Measurements from ENCODE around the gene NCK2.

NCK2 gene

GRCh38 chr2:105911425-105911824, 166.7 kb downstream of the NCK2 start:
- no peak for DNase-seq (ENCODE audit: low read depth, low spot score)
- H3K4me3 ChIP-seq (ENCODE audit: low read depth, low read length): no peak overlapping the region
- ChIA-PET CTCF (no interaction called here), POLR2A (no interaction called here)
- TF ChIP-seq CTCF (IDR thresholded peaks at IDR 0.05; ENCODE audit: insufficient read depth, low read length, missing control alignments): no peak

- ChIA-PET CTCF (no interaction called here), POLR2A (no interaction called here)
- no peak for DNase-seq (ENCODE audit: low read depth, low spot score)
- no peak for TF ChIP-seq CTCF (IDR thresholded peaks at IDR 0.05; ENCODE audit: insufficient read depth, low read length, missing control alignments)
- H3K4me3 ChIP-seq (ENCODE audit: low read depth, low read length): no peak overlapping the region
Observed at GRCh38 chr2:105912081-105912480, 167.4 kb downstream of the NCK2 start.

- POLR2A ChIA-PET: no interaction called here
- DNase-seq (ENCODE audit: low read depth, low spot score): no peak
- CTCF ChIA-PET: no interaction called here
- no peak overlapping the region for H3K4me3 ChIP-seq (ENCODE audit: low read depth, low read length)
- TF ChIP-seq CTCF (IDR thresholded peaks at IDR 0.05; ENCODE audit: insufficient read depth, low read length, missing control alignments): no peak
Observed at GRCh38 chr2:105915005-105915558, 170.4 kb downstream of the NCK2 start.

- DNase-seq (ENCODE audit: low read depth, low spot score): no peak
- CTCF ChIA-PET: no interaction called here
Observed at GRCh38 chr2:105917226-105917625, 172.5 kb downstream of the NCK2 start.

GRCh38 chr2:105917688-105918087, 173.0 kb downstream of the NCK2 start:
- no peak for DNase-seq (ENCODE audit: low read depth, low spot score)
- H3K4me3 ChIP-seq (ENCODE audit: low read depth, low read length): no peak overlapping the region
- POLR2A ChIA-PET: no interaction called here
- TF ChIP-seq CTCF (IDR thresholded peaks at IDR 0.05; ENCODE audit: insufficient read depth, low read length, missing control alignments): no peak
- CTCF ChIA-PET: interaction anchor here (0.8 kb wide), 1 partner anchor 26 kb away, joined by 3 read pairs; no protein-coding TSS in a partner anchor

More at GRCh38 chr2:105917226-105917625, 172.5 kb downstream of the NCK2 start:
- POLR2A ChIA-PET: no interaction called here
- no peak overlapping the region for H3K4me3 ChIP-seq (ENCODE audit: low read depth, low read length)
- no peak for TF ChIP-seq CTCF (IDR thresholded peaks at IDR 0.05; ENCODE audit: insufficient read depth, low read length, missing control alignments)

- POLR2A ChIA-PET: interaction anchor here (0.6 kb wide), 1 partner anchor 477 kb away, joined by 3 read pairs; no protein-coding TSS in a partner anchor
- CTCF ChIA-PET: no interaction called here
- no peak for DNase-seq (ENCODE audit: low read depth, low spot score)
- no peak overlapping the region for H3K4me3 ChIP-seq (ENCODE audit: low read depth, low read length)
- no peak for TF ChIP-seq CTCF (IDR thresholded peaks at IDR 0.05; ENCODE audit: insufficient read depth, low read length, missing control alignments)
Observed at GRCh38 chr2:105919191-105919811, 174.6 kb downstream of the NCK2 start.

Data from AG04449 (cell line).